Glutamatergic neuron (in vitro differentiated cells): Measurements from ENCODE around the gene CDADC1. TPM values are rescaled to one million over a fixed set of nuclear protein-coding genes. Genes with fewer than 3 reads are reported as not detected.

ENCODE experiments used
- DNase-seq: peaks from one replicate; pipeline ENCODE4 v3.0.0; 2022
- H3K27ac Mint-ChIP-seq: one replicate; pipeline ENCODE4 v1.8.0; 2020; ENCODE audit warnings: mild to moderate bottlenecking, mixed read lengths, inconsistent platforms; ENCODE audit not compliant: unreplicated experiment
- H3K27me3 Mint-ChIP-seq: one replicate; pipeline ENCODE4 v1.8.0; 2020; ENCODE audit warnings: mild to moderate bottlenecking, moderate library complexity, mixed read lengths, inconsistent platforms; ENCODE audit not compliant: unreplicated experiment
- H3K36me3 Mint-ChIP-seq: one replicate; pipeline ENCODE4 v1.8.0; 2020; ENCODE audit warnings: mild to moderate bottlenecking, mixed read lengths, inconsistent platforms; ENCODE audit not compliant: unreplicated experiment
- H3K4me1 Mint-ChIP-seq: one replicate; pipeline ENCODE4 v1.8.0; 2020; ENCODE audit warnings: mild to moderate bottlenecking, low read depth, mixed read lengths, inconsistent platforms; ENCODE audit not compliant: unreplicated experiment
- H3K4me3 Mint-ChIP-seq: one replicate; pipeline ENCODE4 v1.8.0; 2020; ENCODE audit warnings: mild to moderate bottlenecking, mixed read lengths, inconsistent platforms; ENCODE audit not compliant: unreplicated experiment
- H3K9me3 Mint-ChIP-seq: one replicate; pipeline ENCODE4 v1.8.0; 2020; ENCODE audit warnings: mild to moderate bottlenecking, moderate library complexity, mixed read lengths, inconsistent platforms; ENCODE audit not compliant: unreplicated experiment
- total RNA-seq: library from RNA; stranded (reverse); fragmentation: NEBNext Ultra II Directional; extraction: Animal tissue kit (Norgen Biotek cat#: 25700); gene quantifications from one replicate; pipeline ENCODE4 v1.2.1, GENCODE V29; 2021; ENCODE audit not compliant: unreplicated experiment
- TF ChIP-seq, protein P1 (sequence below): fragments of 200-600 bp; sonication (generic); IDR thresholded peaks from one replicate; pipeline ENCODE4 v1.5.0; 2021; ENCODE audit not compliant: partially characterized antibody, unreplicated experiment

Gene CDADC1
- total RNA-seq, 1 donor from 2014 or later = 4.3 TPM

DNA sequence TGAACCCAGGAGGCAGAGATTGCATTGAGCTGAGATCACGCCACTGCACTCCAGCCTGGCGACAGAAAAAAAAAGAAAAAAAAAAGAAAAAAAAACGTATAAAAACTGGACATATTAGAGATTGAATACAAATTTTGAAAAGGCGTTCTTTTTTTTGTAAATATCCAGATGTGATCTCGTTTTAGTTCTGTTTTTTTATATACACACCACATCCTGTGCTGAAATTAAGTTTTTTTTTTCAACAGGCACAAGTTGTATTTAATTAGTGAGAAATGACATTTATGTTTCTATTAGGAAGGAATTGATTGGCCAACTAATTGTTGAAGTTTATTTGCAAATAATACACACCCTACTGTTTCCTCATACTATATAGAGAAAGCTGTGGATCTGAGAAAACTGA is 3.6 kb downstream of the CDADC1 start:
- no peak overlapping the region for H3K27ac Mint-ChIP-seq
- H3K27me3 Mint-ChIP-seq = peaks cover 1% of the 10 kb centered on the region
- TF ChIP-seq, protein P1, sequence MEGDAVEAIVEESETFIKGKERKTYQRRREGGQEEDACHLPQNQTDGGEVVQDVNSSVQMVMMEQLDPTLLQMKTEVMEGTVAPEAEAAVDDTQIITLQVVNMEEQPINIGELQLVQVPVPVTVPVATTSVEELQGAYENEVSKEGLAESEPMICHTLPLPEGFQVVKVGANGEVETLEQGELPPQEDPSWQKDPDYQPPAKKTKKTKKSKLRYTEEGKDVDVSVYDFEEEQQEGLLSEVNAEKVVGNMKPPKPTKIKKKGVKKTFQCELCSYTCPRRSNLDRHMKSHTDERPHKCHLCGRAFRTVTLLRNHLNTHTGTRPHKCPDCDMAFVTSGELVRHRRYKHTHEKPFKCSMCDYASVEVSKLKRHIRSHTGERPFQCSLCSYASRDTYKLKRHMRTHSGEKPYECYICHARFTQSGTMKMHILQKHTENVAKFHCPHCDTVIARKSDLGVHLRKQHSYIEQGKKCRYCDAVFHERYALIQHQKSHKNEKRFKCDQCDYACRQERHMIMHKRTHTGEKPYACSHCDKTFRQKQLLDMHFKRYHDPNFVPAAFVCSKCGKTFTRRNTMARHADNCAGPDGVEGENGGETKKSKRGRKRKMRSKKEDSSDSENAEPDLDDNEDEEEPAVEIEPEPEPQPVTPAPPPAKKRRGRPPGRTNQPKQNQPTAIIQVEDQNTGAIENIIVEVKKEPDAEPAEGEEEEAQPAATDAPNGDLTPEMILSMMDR = no peak
- DNase-seq = no peak
- no peaks in the 10 kb centered on the region for H3K36me3 Mint-ChIP-seq
- no peaks in the 10 kb centered on the region for H3K4me1 Mint-ChIP-seq
- no peak overlapping the region for H3K4me3 Mint-ChIP-seq
- peaks cover 8% of the 10 kb centered on the region for H3K9me3 Mint-ChIP-seq

DNA sequence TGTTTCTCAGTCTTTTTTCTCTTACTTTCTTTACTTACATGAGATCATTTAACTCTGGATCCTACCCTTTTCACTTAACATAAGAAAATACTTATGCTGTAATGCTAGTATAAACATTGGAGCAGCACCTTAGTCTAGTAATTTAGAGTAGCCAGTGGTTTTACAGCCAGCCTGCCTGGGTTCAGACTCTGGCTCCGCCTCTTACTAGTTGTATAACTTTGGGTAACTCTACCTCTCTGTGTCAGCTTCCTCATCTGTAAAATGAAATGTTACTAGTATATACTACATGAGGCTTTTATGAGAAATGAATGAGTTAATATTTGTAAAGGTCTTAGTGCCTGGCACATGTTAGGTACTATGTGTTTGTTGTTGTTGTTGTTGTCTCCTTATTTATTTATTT is 5.6 kb downstream of the CDADC1 start:
- no peak overlapping the region for H3K4me3 Mint-ChIP-seq
- TF ChIP-seq, protein P1 = no peak
- H3K4me1 Mint-ChIP-seq = no peaks in the 10 kb centered on the region
- no peaks in the 10 kb centered on the region for H3K36me3 Mint-ChIP-seq
- H3K27me3 Mint-ChIP-seq = peaks cover 1% of the 10 kb centered on the region
- H3K27ac Mint-ChIP-seq = no peak overlapping the region
- H3K9me3 Mint-ChIP-seq = peaks cover 4% of the 10 kb centered on the region
- no peak for DNase-seq

DNA sequence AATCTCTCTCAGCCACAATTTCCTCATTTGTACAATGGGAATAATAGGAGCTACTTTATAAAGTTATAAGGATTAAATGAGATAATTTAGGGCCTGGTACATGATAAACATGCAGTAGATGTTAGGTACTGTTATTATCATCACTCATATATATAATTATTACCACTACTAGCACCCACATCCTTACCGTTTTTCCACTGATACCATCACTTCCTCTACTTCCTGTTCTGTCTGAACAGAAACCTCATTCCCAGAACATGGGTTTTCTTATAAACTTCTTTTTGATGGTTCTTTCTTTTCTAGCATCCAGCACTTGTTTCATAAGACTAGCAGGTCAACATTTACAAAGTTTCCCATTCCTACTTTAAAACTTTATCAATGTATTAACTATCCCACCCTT is 6.3 kb downstream of the CDADC1 start:
- peaks cover 1% of the 10 kb centered on the region for H3K27me3 Mint-ChIP-seq
- H3K27ac Mint-ChIP-seq = no peak overlapping the region
- no peak for DNase-seq
- H3K36me3 Mint-ChIP-seq = no peaks in the 10 kb centered on the region
- H3K4me1 Mint-ChIP-seq = no peaks in the 10 kb centered on the region
- TF ChIP-seq, protein P1 = no peak
- no peaks in the 10 kb centered on the region for H3K9me3 Mint-ChIP-seq
- no peak overlapping the region for H3K4me3 Mint-ChIP-seq

DNA sequence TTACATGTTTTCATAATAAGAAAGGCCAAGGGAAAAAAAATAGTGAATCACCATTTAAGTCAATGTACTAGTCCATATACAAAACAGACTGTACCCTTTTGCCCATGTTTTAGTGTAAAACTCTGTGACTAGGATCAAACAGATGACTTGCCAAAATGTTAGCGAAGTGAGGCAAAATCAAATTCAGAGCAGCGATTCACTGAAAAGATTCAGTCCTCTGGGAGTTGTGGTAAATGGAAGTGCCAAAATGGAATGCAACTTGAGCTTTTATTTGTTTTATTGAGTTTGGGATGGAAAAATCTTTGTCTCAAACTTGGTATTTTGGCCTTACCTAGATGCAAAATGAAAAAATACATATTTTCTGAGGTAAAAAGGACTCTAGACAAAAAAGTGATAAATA is 9.1 kb downstream of the CDADC1 start:
- Mint-ChIP-seq H3K4me1 (no peaks in the 10 kb centered on the region), H3K27me3 (no peaks in the 10 kb centered on the region), H3K9me3 (no peaks in the 10 kb centered on the region), H3K36me3 (peaks cover 5% of the 10 kb centered on the region), H3K4me3 (no peak overlapping the region), H3K27ac (no peak overlapping the region)
- no peak for DNase-seq
- TF ChIP-seq, protein P1 = no peak

DNA sequence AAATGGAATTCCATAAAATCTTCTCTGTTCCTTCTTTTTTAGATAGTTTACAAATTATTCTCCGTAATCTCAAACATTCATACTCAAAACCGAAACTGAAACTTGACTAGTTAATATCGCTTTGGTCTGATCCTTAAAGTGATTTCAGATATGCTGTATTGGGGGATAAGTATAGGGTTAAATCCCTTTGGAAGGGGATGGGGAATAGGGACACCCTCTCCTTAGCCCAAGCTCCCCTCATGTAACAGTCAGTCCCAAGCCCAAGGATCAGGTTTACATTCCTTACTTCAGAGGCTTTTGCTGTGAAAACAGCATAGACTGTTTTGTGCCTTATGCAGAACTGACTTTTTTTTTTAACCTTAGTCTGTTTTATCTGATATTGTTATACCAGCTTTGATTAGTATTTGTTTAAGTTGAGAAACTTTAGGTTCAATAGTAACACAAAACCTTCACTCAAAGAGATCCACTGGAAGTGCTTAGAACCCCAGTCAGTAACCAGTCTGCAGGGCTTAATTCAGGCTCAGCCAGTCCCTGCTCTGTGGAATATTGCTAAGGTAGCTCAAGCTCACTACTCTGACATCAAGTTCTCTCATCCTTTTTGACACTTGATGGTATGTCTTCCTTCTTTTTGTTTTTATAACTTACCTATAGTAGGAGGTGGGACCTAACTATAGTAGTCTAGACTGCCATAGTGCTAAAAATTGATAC is 10.5 kb downstream of the CDADC1 start:
- H3K36me3 Mint-ChIP-seq = peaks cover 5% of the 10 kb centered on the region

More for the DNA sequence above, 10.5 kb downstream of the CDADC1 start:
- H3K4me3 Mint-ChIP-seq = no peak overlapping the region
- no peak overlapping the region for H3K27ac Mint-ChIP-seq
- H3K4me1 Mint-ChIP-seq = no peaks in the 10 kb centered on the region
- DNase-seq = no peak
- no peaks in the 10 kb centered on the region for H3K9me3 Mint-ChIP-seq
- no peaks in the 10 kb centered on the region for H3K27me3 Mint-ChIP-seq
- TF ChIP-seq, protein P1 = no peak
